GM19467 (cell line): ENCODE measurements around the gene MAGI1.

Experiments used
- ATAC-seq: cut with Tn5 transposase; IDR thresholded peaks from one replicate; pipeline ENCODE4 v1.9.1; 2021; ENCODE audit warnings: mild to moderate bottlenecking, moderate library complexity; ENCODE audit not compliant: unreplicated experiment

The MAGI1 gene

GRCh38 chr3:65352951-65353350, 685.8 kb downstream of the MAGI1 start:
- ATAC-seq = no peak

GRCh38 chr3:65351753-65352152, 687.0 kb downstream of the MAGI1 start:
- no peak for ATAC-seq

GRCh38 chr3:65350801-65351476, 687.8 kb downstream of the MAGI1 start:
- ATAC-seq = no peak

GRCh38 chr3:65348398-65348995, 690.2 kb downstream of the MAGI1 start:
- no peak for ATAC-seq

GRCh38 chr3:65347166-65347565, 691.6 kb downstream of the MAGI1 start:
- ATAC-seq = no peak

- no peak for ATAC-seq
These were observed 693.9 kb downstream of the MAGI1 start for GRCh38 chr3:65344846-65345245.

GRCh38 chr3:65344444-65344843, 694.3 kb downstream of the MAGI1 start:
- ATAC-seq = no peak

- no peak for ATAC-seq
These were observed 695.0 kb downstream of the MAGI1 start for GRCh38 chr3:65343736-65344135.

GRCh38 chr3:65343026-65343425, 695.7 kb downstream of the MAGI1 start:
- ATAC-seq = no peak

GRCh38 chr3:65342084-65342683, 696.5 kb downstream of the MAGI1 start:
- peak; percentile 46 for ATAC-seq

GRCh38 chr3:65339192-65339740, 699.5 kb downstream of the MAGI1 start:
- ATAC-seq = no peak

- no peak for ATAC-seq
These were observed 700.1 kb downstream of the MAGI1 start for GRCh38 chr3:65338571-65338970.

GRCh38 chr3:65335587-65335986, 703.1 kb downstream of the MAGI1 start:
- ATAC-seq = no peak

- ATAC-seq = no peak
These were observed 704.6 kb downstream of the MAGI1 start for GRCh38 chr3:65334045-65334665.

GRCh38 chr3:65331730-65332129, 707.0 kb downstream of the MAGI1 start:
- no peak for ATAC-seq

GRCh38 chr3:65330072-65330471, 708.6 kb downstream of the MAGI1 start:
- no peak for ATAC-seq

GRCh38 chr3:65328148-65328547, 710.6 kb downstream of the MAGI1 start:
- ATAC-seq = no peak

GRCh38 chr3:65326574-65326973, 712.1 kb downstream of the MAGI1 start:
- no peak for ATAC-seq

GRCh38 chr3:65322910-65323309, 715.8 kb downstream of the MAGI1 start:
- no peak for ATAC-seq

GRCh38 chr3:65318231-65318630, 720.5 kb downstream of the MAGI1 start:
- no peak for ATAC-seq

GRCh38 chr3:65314916-65315315, 723.8 kb downstream of the MAGI1 start:
- ATAC-seq = no peak

- ATAC-seq = no peak
These were observed 724.4 kb downstream of the MAGI1 start for GRCh38 chr3:65314269-65314668.
